ENCODE measurements around the gene USP17L30.
"Not testable (repeated sequence)": the region's sequence is repeated elsewhere in the genome, so short reads cannot be mapped to it uniquely, and the experiment has no call there.

Gene USP17L30, protein sequence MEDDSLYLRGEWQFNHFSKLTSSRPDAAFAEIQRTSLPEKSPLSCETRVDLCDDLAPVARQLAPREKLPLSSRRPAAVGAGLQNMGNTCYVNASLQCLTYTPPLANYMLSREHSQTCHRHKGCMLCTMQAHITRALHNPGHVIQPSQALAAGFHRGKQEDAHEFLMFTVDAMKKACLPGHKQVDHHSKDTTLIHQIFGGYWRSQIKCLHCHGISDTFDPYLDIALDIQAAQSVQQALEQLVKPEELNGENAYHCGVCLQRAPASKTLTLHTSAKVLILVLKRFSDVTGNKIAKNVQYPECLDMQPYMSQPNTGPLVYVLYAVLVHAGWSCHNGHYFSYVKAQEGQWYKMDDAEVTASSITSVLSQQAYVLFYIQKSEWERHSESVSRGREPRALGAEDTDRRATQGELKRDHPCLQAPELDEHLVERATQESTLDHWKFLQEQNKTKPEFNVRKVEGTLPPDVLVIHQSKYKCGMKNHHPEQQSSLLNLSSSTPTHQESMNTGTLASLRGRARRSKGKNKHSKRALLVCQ

GRCh38 chr4:9362829-9363228 lies at the start of gene USP17L30:
USP17L30 (plus strand) TSS chr4:9363129; CDS start chr4:9363129, 0 bp downstream.
- H3K4me3 ChIP-seq (ENCODE audit: low read depth, low read length) = not testable (repeated sequence)

DNA sequence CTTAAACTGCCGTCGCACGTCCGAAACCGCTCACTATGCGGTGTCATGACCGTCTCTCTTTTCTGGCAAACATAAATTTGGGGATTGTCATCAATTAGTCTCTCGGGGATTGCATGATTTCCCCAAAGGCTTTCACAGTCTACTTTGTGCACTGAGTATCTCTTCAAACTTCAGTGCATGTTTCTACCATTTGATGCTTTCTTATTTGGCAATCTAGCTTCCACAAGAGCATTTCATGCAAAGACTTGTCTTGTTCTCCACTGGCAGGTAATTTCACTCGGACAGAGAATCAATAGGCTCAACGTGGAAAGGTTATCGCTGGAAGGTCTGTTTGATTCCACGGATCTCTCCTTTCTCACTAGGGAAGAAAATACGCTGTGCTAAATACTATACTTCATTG lies 38.7 kb upstream of the USP17L30 start:
- not testable (repeated sequence) for H3K4me3 ChIP-seq (ENCODE audit: low read depth, low read length)

DNA sequence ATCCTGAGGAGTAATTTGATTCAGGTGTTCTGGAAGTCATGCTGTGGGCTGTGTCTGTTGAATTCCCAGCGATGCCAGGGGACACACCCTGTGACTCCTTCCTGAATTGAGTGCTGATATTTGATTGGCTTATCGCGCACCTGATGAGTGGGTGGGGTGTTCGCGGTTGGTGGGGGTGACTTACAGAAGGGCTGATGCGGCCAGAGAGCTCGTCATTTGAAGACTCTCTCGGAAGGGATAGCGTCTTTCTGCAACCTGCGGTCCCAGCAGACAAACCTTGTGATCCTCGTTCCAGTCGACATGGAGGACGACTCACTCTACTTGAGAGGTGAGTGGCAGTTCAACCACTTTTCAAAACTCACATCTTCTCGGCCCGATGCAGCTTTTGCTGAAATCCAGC lies 38.1 kb upstream of the USP17L30 start, which contains the start of gene USP17L24:
Gene USP17L24, plus strand, starts transcription at position 301 of the 400 bp plus-strand sequence. Its CDS starts 0 bp downstream, at position 301.
- not testable (repeated sequence) for H3K4me3 ChIP-seq (ENCODE audit: low read depth, low read length)

DNA sequence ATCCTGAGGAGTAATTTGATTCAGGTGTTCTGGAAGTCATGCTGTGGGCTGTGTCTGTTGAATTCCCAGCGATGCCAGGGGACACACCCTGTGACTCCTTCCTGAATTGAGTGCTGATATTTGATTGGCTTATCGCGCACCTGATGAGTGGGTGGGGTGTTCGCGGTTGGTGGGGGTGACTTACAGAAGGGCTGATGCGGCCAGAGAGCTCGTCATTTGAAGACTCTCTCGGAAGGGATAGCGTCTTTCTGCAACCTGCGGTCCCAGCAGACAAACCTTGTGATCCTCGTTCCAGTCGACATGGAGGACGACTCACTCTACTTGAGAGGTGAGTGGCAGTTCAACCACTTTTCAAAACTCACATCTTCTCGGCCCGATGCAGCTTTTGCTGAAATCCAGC lies 33.3 kb upstream of the USP17L30 start, which contains the start of gene USP17L25:
Gene USP17L25, plus strand, starts transcription at position 301 of the 400 bp plus-strand sequence. Its CDS starts 0 bp downstream, at position 301.
- not testable (repeated sequence) for H3K4me3 ChIP-seq (ENCODE audit: low read depth, low read length)

DNA sequence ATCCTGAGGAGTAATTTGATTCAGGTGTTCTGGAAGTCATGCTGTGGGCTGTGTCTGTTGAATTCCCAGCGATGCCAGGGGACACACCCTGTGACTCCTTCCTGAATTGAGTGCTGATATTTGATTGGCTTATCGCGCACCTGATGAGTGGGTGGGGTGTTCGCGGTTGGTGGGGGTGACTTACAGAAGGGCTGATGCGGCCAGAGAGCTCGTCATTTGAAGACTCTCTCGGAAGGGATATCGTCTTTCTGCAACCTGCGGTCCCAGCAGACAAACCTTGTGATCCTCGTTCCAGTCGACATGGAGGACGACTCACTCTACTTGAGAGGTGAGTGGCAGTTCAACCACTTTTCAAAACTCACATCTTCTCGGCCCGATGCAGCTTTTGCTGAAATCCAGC lies 28.6 kb upstream of the USP17L30 start, which contains the start of gene USP17L26:
Gene USP17L26, plus strand, starts transcription at position 301 of the 400 bp plus-strand sequence. Its CDS starts 0 bp downstream, at position 301.
- not testable (repeated sequence) for H3K4me3 ChIP-seq (ENCODE audit: low read depth, low read length)

DNA sequence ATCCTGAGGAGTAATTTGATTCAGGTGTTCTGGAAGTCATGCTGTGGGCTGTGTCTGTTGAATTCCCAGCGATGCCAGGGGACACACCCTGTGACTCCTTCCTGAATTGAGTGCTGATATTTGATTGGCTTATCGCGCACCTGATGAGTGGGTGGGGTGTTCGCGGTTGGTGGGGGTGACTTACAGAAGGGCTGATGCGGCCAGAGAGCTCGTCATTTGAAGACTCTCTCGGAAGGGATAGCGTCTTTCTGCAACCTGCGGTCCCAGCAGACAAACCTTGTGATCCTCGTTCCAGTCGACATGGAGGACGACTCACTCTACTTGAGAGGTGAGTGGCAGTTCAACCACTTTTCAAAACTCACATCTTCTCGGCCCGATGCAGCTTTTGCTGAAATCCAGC lies 23.8 kb upstream of the USP17L30 start, which contains the start of gene USP17L5:
Gene USP17L5, plus strand, starts transcription at position 301 of the 400 bp plus-strand sequence. Its CDS starts 0 bp downstream, at position 301.
- not testable (repeated sequence) for H3K4me3 ChIP-seq (ENCODE audit: low read depth, low read length)

GRCh38 chr4:9343848-9344247 lies 19.1 kb upstream of the USP17L30 start, which contains the start of gene USP17L27:
USP17L27 (plus strand) TSS chr4:9344148; CDS start chr4:9344148, 0 bp downstream.
- not testable (repeated sequence) for H3K4me3 ChIP-seq (ENCODE audit: low read depth, low read length)

DNA sequence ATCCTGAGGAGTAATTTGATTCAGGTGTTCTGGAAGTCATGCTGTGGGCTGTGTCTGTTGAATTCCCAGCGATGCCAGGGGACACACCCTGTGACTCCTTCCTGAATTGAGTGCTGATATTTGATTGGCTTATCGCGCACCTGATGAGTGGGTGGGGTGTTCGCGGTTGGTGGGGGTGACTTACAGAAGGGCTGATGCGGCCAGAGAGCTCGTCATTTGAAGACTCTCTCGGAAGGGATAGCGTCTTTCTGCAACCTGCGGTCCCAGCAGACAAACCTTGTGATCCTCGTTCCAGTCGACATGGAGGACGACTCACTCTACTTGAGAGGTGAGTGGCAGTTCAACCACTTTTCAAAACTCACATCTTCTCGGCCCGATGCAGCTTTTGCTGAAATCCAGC lies 14.3 kb upstream of the USP17L30 start, which contains the start of gene USP17L28:
Gene USP17L28, plus strand, starts transcription at position 301 of the 400 bp plus-strand sequence. Its CDS starts 0 bp downstream, at position 301.
- H3K4me3 ChIP-seq (ENCODE audit: low read depth, low read length) = not testable (repeated sequence)

DNA sequence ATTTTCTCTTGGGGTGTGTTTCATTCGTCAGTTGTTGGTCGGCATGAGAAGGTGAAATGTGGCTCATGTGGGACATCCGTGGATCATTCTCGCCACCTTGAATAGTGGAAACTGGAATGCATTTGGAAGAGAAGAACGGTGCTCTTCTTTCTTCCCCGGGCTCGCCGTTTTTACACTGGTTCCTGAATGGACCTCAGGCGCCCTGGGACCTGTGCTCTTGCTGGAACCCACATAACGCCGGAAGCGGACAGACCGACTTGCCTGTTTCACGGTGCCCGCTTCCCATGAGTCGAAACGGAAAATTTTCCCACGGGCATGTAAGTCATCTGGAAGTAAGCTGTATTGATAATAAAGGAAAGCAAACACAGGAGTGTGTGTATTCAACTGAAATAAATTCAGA lies 12.1 kb upstream of the USP17L30 start:
- not testable (repeated sequence) for H3K4me3 ChIP-seq (ENCODE audit: low read depth, low read length)

DNA sequence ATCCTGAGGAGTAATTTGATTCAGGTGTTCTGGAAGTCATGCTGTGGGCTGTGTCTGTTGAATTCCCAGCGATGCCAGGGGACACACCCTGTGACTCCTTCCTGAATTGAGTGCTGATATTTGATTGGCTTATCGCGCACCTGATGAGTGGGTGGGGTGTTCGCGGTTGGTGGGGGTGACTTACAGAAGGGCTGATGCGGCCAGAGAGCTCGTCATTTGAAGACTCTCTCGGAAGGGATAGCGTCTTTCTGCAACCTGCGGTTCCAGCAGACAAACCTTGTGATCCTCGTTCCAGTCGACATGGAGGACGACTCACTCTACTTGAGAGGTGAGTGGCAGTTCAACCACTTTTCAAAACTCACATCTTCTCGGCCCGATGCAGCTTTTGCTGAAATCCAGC lies 9.6 kb upstream of the USP17L30 start, which contains the start of gene USP17L29:
Gene USP17L29, plus strand, starts transcription at position 301 of the 400 bp plus-strand sequence. Its CDS starts 0 bp downstream, at position 301.
- H3K4me3 ChIP-seq (ENCODE audit: low read depth, low read length) = not testable (repeated sequence)

GRCh38 chr4:9379881-9380280 lies 17.0 kb downstream of the USP17L30 start:
- not testable (repeated sequence) for H3K4me3 ChIP-seq (ENCODE audit: low read depth, low read length)

DNA sequence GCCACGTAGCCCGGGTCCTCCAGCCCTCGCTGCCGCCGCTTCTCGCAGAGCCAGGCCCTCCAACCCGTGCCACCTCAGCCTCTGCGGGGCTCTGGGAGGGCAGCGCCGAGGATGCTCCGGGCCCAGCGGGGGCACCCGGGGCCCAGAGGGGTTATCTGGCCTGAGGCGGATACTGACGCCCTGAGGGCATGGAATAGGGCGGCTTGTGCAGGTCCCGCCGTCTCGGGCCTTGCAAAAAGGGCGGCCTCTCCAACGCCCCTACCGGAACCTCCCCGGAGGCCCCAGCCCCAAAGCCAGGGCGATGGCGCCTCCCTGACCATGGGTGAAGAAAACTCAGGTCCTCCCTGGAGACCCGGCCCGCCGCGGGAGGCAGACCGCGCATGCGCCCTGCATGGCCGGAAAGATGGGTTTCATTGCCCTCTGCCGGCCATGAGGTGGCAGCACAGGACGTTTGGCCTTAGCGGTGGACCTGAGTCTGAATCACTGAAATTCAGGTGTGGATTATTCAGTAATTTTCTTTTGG lies 18.1 kb downstream of the USP17L30 start:
- not testable (repeated sequence) for H3K4me3 ChIP-seq (ENCODE audit: low read depth, low read length)

- no peak overlapping the region for H3K4me3 ChIP-seq (ENCODE audit: low read depth, low read length)
These were observed 21.2 kb downstream of the USP17L30 start for GRCh38 chr4:9384126-9384525.

GRCh38 chr4:9389001-9389400 lies 26.1 kb downstream of the USP17L30 start:
- not testable (repeated sequence) for H3K4me3 ChIP-seq (ENCODE audit: low read depth, low read length)

DNA sequence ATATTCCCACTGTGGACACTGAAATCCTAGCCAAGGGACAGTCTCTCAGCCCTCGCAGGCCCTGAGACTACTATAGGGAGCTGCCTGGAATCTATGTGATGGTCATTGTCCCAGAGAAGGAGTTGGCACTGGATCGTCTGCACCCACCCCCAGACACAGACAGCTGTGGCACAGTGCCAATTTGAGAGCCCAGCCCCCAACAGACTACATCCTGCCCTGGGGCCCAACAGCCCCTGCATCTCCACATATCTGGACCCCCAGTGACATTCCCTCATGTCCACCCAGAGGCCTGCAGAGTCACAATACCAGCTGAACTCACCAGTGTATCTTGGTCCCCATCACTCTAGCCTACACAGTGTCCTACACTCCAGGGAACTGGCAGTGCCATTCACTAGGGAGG lies 42.8 kb downstream of the USP17L30 start:
- not testable (repeated sequence) for H3K4me3 ChIP-seq (ENCODE audit: low read depth, low read length)

- H3K4me3 ChIP-seq (ENCODE audit: low read depth, low read length) = not testable (repeated sequence)
These were observed 43.6 kb downstream of the USP17L30 start for GRCh38 chr4:9406491-9406890.

DNA sequence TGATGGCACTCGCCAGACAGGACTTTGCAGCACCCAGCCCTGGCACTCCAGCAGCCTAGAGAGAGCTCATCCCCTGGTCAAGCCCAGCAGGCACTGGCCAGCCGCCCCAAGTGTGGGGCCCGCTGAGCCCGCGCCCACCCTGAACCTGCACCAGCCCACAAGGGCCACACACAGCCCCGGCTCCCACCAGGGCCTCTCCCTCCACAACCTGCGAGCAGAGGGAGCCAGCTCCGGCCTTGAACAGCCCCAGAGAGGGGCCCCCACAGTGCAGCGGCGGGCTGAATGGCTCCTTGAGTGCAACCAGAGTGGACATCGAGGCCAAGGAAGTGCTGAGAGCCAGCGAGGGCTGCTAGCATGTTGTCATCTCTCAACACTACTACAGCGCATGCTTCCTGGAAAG lies 46.9 kb downstream of the USP17L30 start:
- no peak overlapping the region for H3K4me3 ChIP-seq (ENCODE audit: low read depth, low read length)
